ENCODE results near the gene BICD1.

BICD1 gene

GRCh38 chr12:32402946-32403345 is 296.3 kb downstream of the BICD1 start:
- no peak for DNase-seq (ENCODE audit: low read depth)

GRCh38 chr12:32407795-32408194 is 301.1 kb downstream of the BICD1 start:
- DNase-seq (ENCODE audit: low read depth): no peak

- no peak for DNase-seq (ENCODE audit: low read depth)
Measured at GRCh38 chr12:32413412-32413811, 306.8 kb downstream of the BICD1 start.

- no peak for DNase-seq (ENCODE audit: low read depth)
Measured at GRCh38 chr12:32418221-32418620, 311.6 kb downstream of the BICD1 start.

GRCh38 chr12:32418903-32419519 is 312.4 kb downstream of the BICD1 start:
- no peak for DNase-seq (ENCODE audit: low read depth)

GRCh38 chr12:32419520-32419960 is 312.9 kb downstream of the BICD1 start:
- DNase-seq (ENCODE audit: low read depth): no peak

- DNase-seq (ENCODE audit: low read depth): no peak
Measured at GRCh38 chr12:32420356-32420755, 313.7 kb downstream of the BICD1 start.

- DNase-seq (ENCODE audit: low read depth): no peak
Measured at GRCh38 chr12:32423559-32423958, 316.9 kb downstream of the BICD1 start.

GRCh38 chr12:32431025-32431424 is 324.4 kb downstream of the BICD1 start:
- no peak for DNase-seq (ENCODE audit: low read depth)
